Heart left ventricle (tissue), 16 donors: ENCODE data around the gene DPM1. TPM values are rescaled to one million over a fixed set of nuclear protein-coding genes. Genes with fewer than 3 reads are reported as not detected.

Experiments used
- ATAC-seq, 4 donors: fragments of 200-7000 bp; cut with Tn5 transposase; one replicate each; pipeline ENCODE4 v1.9.1; 2020 to 2022; ENCODE audit warnings: moderate library complexity in 4 of 4, mild to moderate bottlenecking in 3 of 4, moderate number of reproducible peaks in 1 of 4
- DNase-seq, 5 donors: peaks; one replicate each; pipeline ENCODE4 v3.0.0-alpha.2; 2020
- H3K27ac ChIP-seq, 12 donors: fragments of 200-600 bp; sonication (generic) in 4 of 12; one replicate each; pipeline versions ENCODE4 v1.5.0 to v1.8.0; 2016 to 2022; ENCODE audit warnings: mild to moderate bottlenecking in 2 of 12
- H3K27me3 ChIP-seq, 9 donors: fragments of 200-600 bp; sonication (generic) in 2 of 9; one replicate each; pipeline versions ENCODE4 v1.5.1 to v1.8.0; 2016 to 2022; ENCODE audit warnings: mild to moderate bottlenecking in 3 of 9
- H3K36me3 ChIP-seq, 9 donors: fragments of 200-600 bp; sonication (generic) in 2 of 9; one replicate each; pipeline versions ENCODE4 v1.5.0 to v1.8.0; 2018 to 2022; ENCODE audit warnings: mild to moderate bottlenecking in 2 of 9
- H3K4me1 ChIP-seq, 12 donors: fragments of 200-600 bp; sonication (generic) in 4 of 12; one replicate each; pipeline versions ENCODE4 v1.5.0 to v1.8.0; 2016 to 2022; ENCODE audit warnings: mild to moderate bottlenecking in 3 of 12
- H3K4me3 ChIP-seq, 12 donors: fragments of 200-600 bp; sonication (generic) in 4 of 12; one replicate each; pipeline versions ENCODE4 v1.5.0 to v1.8.0; 2017 to 2022; ENCODE audit warnings: mild to moderate bottlenecking in 9 of 12, moderate library complexity in 4 of 12
- H3K9me3 ChIP-seq, 12 donors: fragments of 200-600 bp; sonication (generic) in 4 of 12; one replicate each; pipeline versions ENCODE4 v1.5.0 to v1.8.0; 2016 to 2022; ENCODE audit warnings: mild to moderate bottlenecking in 1 of 12
- CTCF ChIP-seq, 12 donors: fragments of 200-600 bp; sonication (generic) in 4 of 12; IDR thresholded peaks; one replicate each; pipeline versions ENCODE4 v1.5.0 to v1.8.0; 2018 to 2022; ENCODE audit warnings: antibody characterized with exemption in 12 of 12, mild to moderate bottlenecking in 5 of 12
- POLR2A ChIP-seq, 2 donors: fragments of 450-650 bp; IDR thresholded peaks; one replicate each; pipeline ENCODE4 v1.6.1; 2017; ENCODE audit warnings: antibody characterized with exemption in 2 of 2, mild to moderate bottlenecking in 2 of 2, moderate library complexity in 2 of 2
- WGBS, 4 donors: extraction: QIAGEN DNeasy Blood & Tissue Kit in 2 of 4; methylation state at CpG; one replicate each; pipeline versions ENCODE4 v1.1.5 to v1.1.7; 2013 to 2018; 5-methylcytosine and 5-hydroxymethylcytosine counted together
- intact Hi-C, 10 donors: fragments of 100-400 bp; cut with DNase I; formaldehyde crosslinking; loops; one replicate each; pipeline versions ENCODE4 v1.11.1 to v1.14.2; 2022
- polyA plus RNA-seq, 2 donors: library from polyadenylated mRNA; stranded (reverse); fragments of 200-250 nt; gene quantifications; one replicate each; pipeline ENCODE4 v1.2.3, GENCODE V29; 2013
- total RNA-seq, 9 donors: library from RNA; depleted of rRNA in 2 of 9; stranded (reverse); fragments of >200 nt in 2 of 9; fragmentation: NEBNext Ultra II Directional in 3 of 9; extraction: Animal tissue kit (Norgen Biotek cat#: 25700) in 3 of 9; gene quantifications; one replicate each; pipeline versions ENCODE4 v1.1.0 to v1.2.4, GENCODE V29; 2016 to 2023
- donor health status: ischemic (EF 13 %, LVEDD 7.1; RV severe dilation, severe dysfunction).
- donor health status: healthy with polysubstance abuse.
- donor health status: DM: no; HTN: yes; CAD: no.
- donor health status: DM: no; HTN: no; CAD: no.
- donor health status: ischemic (EF 25% LVEDD 6.9; RV normal size, moderate dysfunction).
- donor health status: ischemic (EF 25% LVEDD 5.7; RV mildly dilated, moderate dysfunction).
- donor health status: healthy.
- donor health status: DM: yes; HTN: yes; CAD: no.
- donor health status: ischemic (EF 35%, LVEDD 5.7; RV mildly dilated, moderate dysfunction).
- donor health status: nonischemic (EF 11% LVEDD 7.7; RV severe dilation, severe dysfunction).
- donor health status: DM: yes; HTN: yes; CAD: no.
- donor health status: PGD.
- donor health status: ischemic (EF 29% LVEDD 5.4; RV normal size, mild dysfunction).
- donor health status: nonischemic (EF 23%, LVEDD 6.1; RV moderate dilation, normal function).

DPM1 gene
- total and polyA plus RNA-seq, 11 donors = 32.5 to 58.2 (median 49.5) TPM

- TF ChIP-seq CTCF (IDR thresholded peaks at IDR 0.05) = no peak
- no peak for TF ChIP-seq POLR2A (IDR thresholded peaks at IDR 0.05)
- intact Hi-C loops = no loop called here
- peak; percentile 52 to 79 (median 72) for ATAC-seq
Observed at GRCh38 chr20:50916257-50916656, 42.1 kb downstream of the DPM1 start.

GRCh38 chr20:50915424-50915823, 42.9 kb downstream of the DPM1 start:
- 13 to 22% (median 19%) methylated on average over 3 of the region's 3 CpGs for WGBS, 4 donors
- no peak for TF ChIP-seq POLR2A (IDR thresholded peaks at IDR 0.05)
- Histone ChIP-seq H3K9me3 (no peaks in the 10 kb centered on the region), H3K27ac (peak overlapping the region in 2 of 12 donors; percentile 5 to 12), H3K27me3 (no peaks in the 10 kb centered on the region), H3K4me3 (no peak overlapping the region), H3K4me1 (peaks cover 13 to 90% (median 69%) of the 10 kb centered on the region in 12 donors), H3K36me3 (peaks cover 0 to 9% (median 0%) of the 10 kb centered on the region in 9 donors)
- DNase-seq = no peak
- intact Hi-C loops = no loop called here
- peak in 2 of 4 donors; percentile 36 to 51 for ATAC-seq

More at GRCh38 chr20:50916257-50916656, 42.1 kb downstream of the DPM1 start:
- Histone ChIP-seq H3K4me3 (no peak overlapping the region), H3K9me3 (no peaks in the 10 kb centered on the region), H3K4me1 (peaks cover 13 to 90% (median 65%) of the 10 kb centered on the region in 12 donors), H3K36me3 (peaks cover 0 to 9% (median 0%) of the 10 kb centered on the region in 9 donors), H3K27ac (peak overlapping the region in 4 of 12 donors; percentile 7 to 44 (median 17)), H3K27me3 (no peaks in the 10 kb centered on the region)
- WGBS, 4 donors = 32 to 42% (median 41%) methylated on average over 5 of the region's 5 CpGs
- DNase-seq = no peak

GRCh38 chr20:50913690-50914375, 44.5 kb downstream of the DPM1 start:
- intact Hi-C loops = no loop called here
- Histone ChIP-seq H3K4me1 (peaks cover 13 to 82% (median 66%) of the 10 kb centered on the region in 12 donors), H3K4me3 (no peak overlapping the region), H3K27ac (no peak overlapping the region), H3K9me3 (no peaks in the 10 kb centered on the region), H3K27me3 (no peaks in the 10 kb centered on the region), H3K36me3 (peaks cover 0 to 4% (median 0%) of the 10 kb centered on the region in 9 donors)
- 44 to 54% (median 46%) methylated on average over 2 of the region's 2 CpGs for WGBS, 4 donors
- no peak for DNase-seq
- TF ChIP-seq POLR2A (IDR thresholded peaks at IDR 0.05) = no peak
- TF ChIP-seq CTCF (IDR thresholded peaks at IDR 0.05) = no peak
- peak in 3 of 4 donors; percentile 49 to 70 (median 61) for ATAC-seq

- no peak overlapping the region for H3K27ac ChIP-seq
- no peaks in the 10 kb centered on the region for H3K27me3 ChIP-seq
- no peak for ATAC-seq
- H3K4me3 ChIP-seq = no peak overlapping the region
- peaks cover 4 to 62% (median 49%) of the 10 kb centered on the region in 12 donors for H3K4me1 ChIP-seq
- H3K9me3 ChIP-seq = no peaks in the 10 kb centered on the region
- H3K36me3 ChIP-seq = peaks cover 0 to 4% (median 0%) of the 10 kb centered on the region in 9 donors
- DNase-seq = no peak
- WGBS, 4 donors = 76 to 85% (median 79%) methylated on average over 1 of the region's 1 CpG
- intact Hi-C loops = no loop called here
- TF ChIP-seq CTCF (IDR thresholded peaks at IDR 0.05) (no peak), POLR2A (IDR thresholded peaks at IDR 0.05) (no peak)
Observed at GRCh38 chr20:50911716-50912115, 46.6 kb downstream of the DPM1 start.
